Endothelial cell of umbilical vein (primary cell): ENCODE data around the gene OSBPL1A. TPM values are rescaled to one million over a fixed set of nuclear protein-coding genes. Genes with fewer than 3 reads are reported as not detected.

Experiments
- BruUV-seq: library from RNA; stranded (reverse); fragments of 400-500 nt; replicated peaks from 2 replicates; lab custom pipeline; 2021; lab: Mats Ljungman, UMichigan
- CTCF ChIA-PET: fragments of 300-600, 350-600 bp; sonication (Branson Sonifier 250); formaldehyde crosslinking; loops from one replicate; lab custom pipeline; 2021; ENCODE audit warnings: antibody characterized with exemption, inconsistent platforms; lab: Charles Lee
- POLR2A ChIA-PET: fragments of 300-600, 350-600 bp; sonication (Branson Sonifier 250); formaldehyde crosslinking; loops from one replicate; lab custom pipeline; 2021; ENCODE audit warnings: antibody characterized with exemption, inconsistent platforms; lab: Charles Lee
- DNase-seq: peaks from one replicate; pipeline ENCODE4 v3.0.0-alpha.2; 2011; ENCODE audit warnings: low read depth, low spot score
- FAIRE-seq: peaks from 2 replicates; lab custom pipeline; 2011; peaks lifted over from hg19 to GRCh38; lab: Jason Lieb, UNC
- H2AFZ ChIP-seq: 2 replicates; pipeline ENCODE4 v1.6.0; 2012; ENCODE audit warnings: low read depth, low read length, control low read depth, inconsistent platforms
- H3K27ac ChIP-seq: 2 replicates; pipeline ENCODE4 v1.5.1; 2011; ENCODE audit warnings: low read depth, mild to moderate bottlenecking, control low read depth, low read length, moderate library complexity; ENCODE audit not compliant: insufficient read depth
- H3K27me3 ChIP-seq, 2 experiments: 2 replicates each; pipeline versions ENCODE4 v1.6.0 to v1.6.1; 2011; ENCODE audit warnings: low read length in 2 of 2, mixed read lengths in 1 of 2; ENCODE audit not compliant: control insufficient read depth in 2 of 2, insufficient read depth in 2 of 2
- H3K36me3 ChIP-seq, 2 experiments: 2 replicates in 1 of 2; 3 replicates in 1 of 2; pipeline ENCODE4 v1.5.1; 2011; ENCODE audit warnings: low read length in 2 of 2, mild to moderate bottlenecking in 1 of 2, moderate library complexity in 1 of 2; ENCODE audit not compliant: control insufficient read depth in 2 of 2, insufficient read depth in 2 of 2; ENCODE audit errors: extremely low read depth in 1 of 2
- H3K4me1 ChIP-seq: 3 replicates; pipeline ENCODE4 v1.5.1; 2011; ENCODE audit warnings: mild to moderate bottlenecking, low read length; ENCODE audit not compliant: control insufficient read depth, insufficient read depth; ENCODE audit errors: extremely low read depth
- H3K4me2 ChIP-seq: 2 replicates; pipeline ENCODE4 v1.6.1; 2011; ENCODE audit warnings: low read length, control low read depth, mixed read lengths; ENCODE audit not compliant: insufficient read depth
- H3K4me3 ChIP-seq, 3 experiments: fragments of 200-600 bp in 1 of 3; sonication (generic), shearing (Covaris generic) in 1 of 3; replicated peaks in 1 of 3; 2 replicates each; pipeline ENCODE4 v1.5.1; 2011 to 2016; ENCODE audit warnings: control low read depth in 3 of 3, low read length in 3 of 3, mild to moderate bottlenecking in 2 of 3, inconsistent platforms in 1 of 3, low read depth in 1 of 3, moderate library complexity in 1 of 3; ENCODE audit not compliant: insufficient read depth in 1 of 3
- H3K79me2 ChIP-seq: 2 replicates; pipeline ENCODE4 v1.6.0; 2012; ENCODE audit warnings: low read length, inconsistent platforms; ENCODE audit not compliant: control insufficient read depth, insufficient read depth
- H3K9ac ChIP-seq: replicated peaks from 2 replicates; pipeline ENCODE3; 2011; ENCODE audit warnings: low read length, control low read depth; ENCODE audit not compliant: insufficient read depth; ENCODE audit errors: extremely low read depth
- H3K9me1 ChIP-seq: replicated peaks from 3 replicates; pipeline ENCODE4 v1.6.0; 2011; ENCODE audit warnings: mild to moderate bottlenecking, low read length; ENCODE audit not compliant: control insufficient read depth, insufficient read depth; ENCODE audit errors: extremely low read depth
- H3K9me3 ChIP-seq: replicated peaks from 2 replicates; pipeline ENCODE4 v1.5.1; 2012; ENCODE audit warnings: low read length, inconsistent platforms; ENCODE audit not compliant: control insufficient read depth, insufficient read depth
- H4K20me1 ChIP-seq: replicated peaks from 2 replicates; pipeline ENCODE3; 2011; ENCODE audit warnings: mild to moderate bottlenecking, low read length; ENCODE audit not compliant: control insufficient read depth, insufficient read depth; ENCODE audit errors: extremely low read depth
- CTCF ChIP-seq, 2 donors: IDR thresholded peaks; 1 replicate in 1 of 2; 2 replicates in 1 of 2; pipeline ENCODE4 v1.5.1; 2011; ENCODE audit warnings: low read length in 2 of 2, mild to moderate bottlenecking in 2 of 2, moderate library complexity in 2 of 2, control low read depth in 1 of 2, inconsistent platforms in 1 of 2, low read depth in 1 of 2; ENCODE audit not compliant: insufficient read depth in 1 of 2; ENCODE audit errors: extremely low read depth in 1 of 2
- EZH2 ChIP-seq: IDR thresholded peaks from 2 replicates; pipeline ENCODE4 v1.6.1; 2012; ENCODE audit warnings: borderline replicate concordance, low read depth, mild to moderate bottlenecking, moderate library complexity, low read length, inconsistent platforms; ENCODE audit not compliant: severe bottlenecking
- FOS ChIP-seq: IDR thresholded peaks from 2 replicates; pipeline ENCODE4 v1.6.1; 2011; ENCODE audit warnings: mild to moderate bottlenecking, low read length, moderate library complexity, borderline replicate concordance; ENCODE audit not compliant: insufficient read depth
- GATA2 ChIP-seq: IDR thresholded peaks from 2 replicates; pipeline ENCODE4 v1.7.0; 2011; ENCODE audit warnings: low read depth, mild to moderate bottlenecking, moderate library complexity, mixed read lengths, low read length; ENCODE audit not compliant: insufficient read length, insufficient read depth
- JUN ChIP-seq: IDR thresholded peaks from 2 replicates; pipeline ENCODE4 v1.6.1; 2011; ENCODE audit warnings: borderline replicate concordance, low read depth; ENCODE audit not compliant: insufficient read length, insufficient read depth
- MYC ChIP-seq: IDR thresholded peaks from one replicate; pipeline ENCODE4 v1.6.1; 2011; ENCODE audit warnings: mild to moderate bottlenecking, low read depth, low read length
- POLR2A ChIP-seq: IDR thresholded peaks from 2 replicates; pipeline ENCODE4 v1.6.1; 2012; ENCODE audit warnings: low read depth, mild to moderate bottlenecking, control low read depth, low read length
- POLR2AphosphoS5 ChIP-seq: IDR thresholded peaks from 2 replicates; pipeline ENCODE4 v1.6.1; 2012; ENCODE audit warnings: low read depth, mild to moderate bottlenecking, control low read depth, low read length, moderate library complexity; ENCODE audit not compliant: insufficient read depth
- dilution Hi-C: fragments of 300-500 bp; cut with MboI; formaldehyde crosslinking; loops from one replicate; pipeline ENCODE4 v1.15.0; 2019; ENCODE audit warnings: low sequenced_read_pairs; ENCODE audit not compliant: extremely low pct_ligation_motif_present
- intact Hi-C: fragments of 100-400 bp; cut with micrococcal nuclease; formaldehyde crosslinking; loops from one replicate; pipeline ENCODE4 v1.10.0; 2022
- polyA plus RNA-seq, 4 experiments: library from polyadenylated mRNA; depleted of rRNA in 3 of 4; stranded (reverse) in 3 of 4; unstranded in 1 of 4; fragments of >200 nt; gene quantifications; 2 replicates each; pipeline versions ENCODE4 v1.2.1 to v1.2.3, GENCODE V29; 2011 to 2012; ENCODE audit warnings: missing spikeins in 1 of 4
- total RNA-seq: library from RNA; stranded (reverse); gene quantifications from 2 replicates; pipeline ENCODE4 v1.2.3, GENCODE V29; 2021
- TF ChIP-seq, protein P1 (sequence below): IDR thresholded peaks from 2 replicates; pipeline ENCODE4 v1.6.1; 2011; ENCODE audit not compliant: insufficient read depth, insufficient read length

OSBPL1A gene
- total and polyA plus RNA-seq, 2 donors (not counting 3 experiments of a cell fraction or from before 2014, with no cell fraction given) = 6.4 to 16.5 TPM

GRCh38 chr18:24408496-24408895, 10.9 kb upstream of the OSBPL1A start:
- no peaks in the 10 kb centered on the region for H3K79me2 ChIP-seq
- no peak overlapping the region for H3K9ac ChIP-seq
- no peaks in the 10 kb centered on the region for H3K36me3 ChIP-seq
- H4K20me1 ChIP-seq = no peaks in the 10 kb centered on the region
- no peak overlapping the region for H2AFZ ChIP-seq
- H3K4me2 ChIP-seq = no peak overlapping the region
- H3K27me3 ChIP-seq = peaks cover 11 to 21% of the 10 kb centered on the region in 2 experiments
- no peaks in the 10 kb centered on the region for H3K9me1 ChIP-seq
- H3K4me3 ChIP-seq = no peak overlapping the region
- ChIA-PET POLR2A (no interaction called here), CTCF (no interaction called here)
- DNase-seq = no peak
- BruUV-seq = no TSS peak
- intact Hi-C loops (no loop called here), dilution Hi-C loops (no loop called here)
- TF ChIP-seq EZH2 (no peak), CTCF (IDR thresholded peaks at IDR 0.05; ENCODE audit: extremely low read depth in 1 of 2, insufficient read depth in 1 of 2, low read depth in 1 of 2, low read length in 2 of 2) (no peak), POLR2A (no peak), FOS (no peak), MYC (no peak), GATA2 (no peak), POLR2AphosphoS5 (no peak), JUN (no peak)
- TF ChIP-seq, protein P1, sequence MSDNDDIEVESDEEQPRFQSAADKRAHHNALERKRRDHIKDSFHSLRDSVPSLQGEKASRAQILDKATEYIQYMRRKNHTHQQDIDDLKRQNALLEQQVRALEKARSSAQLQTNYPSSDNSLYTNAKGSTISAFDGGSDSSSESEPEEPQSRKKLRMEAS = no peak
- FAIRE-seq = no peak
- no peaks in the 10 kb centered on the region for H3K4me1 ChIP-seq
- H3K9me3 ChIP-seq = no peaks in the 10 kb centered on the region
- H3K27ac ChIP-seq = no peak overlapping the region
